Activated CD4-positive, CD25-positive, alpha-beta regulatory T cell treated with anti-CD3 and anti-CD28 coated beads, Interleukin-2, amount 50 U/mL, for 16 hours (primary cell): ENCODE measurements around the gene TSHZ2.

Source experiments
- DNase-seq: peaks from one replicate; pipeline ENCODE4 v3.0.0-alpha.2; 2020; ENCODE audit warnings: low read depth, low spot score

The TSHZ2 gene

GRCh38 chr20:53061192-53062108 lies 89.3 kb downstream of the TSHZ2 start:
- DNase-seq = no peak

- DNase-seq = no peak
Observed at GRCh38 chr20:53064935-53065334, 92.8 kb downstream of the TSHZ2 start.

- no peak for DNase-seq
Observed at GRCh38 chr20:53068241-53068640, 96.1 kb downstream of the TSHZ2 start.

DNA sequence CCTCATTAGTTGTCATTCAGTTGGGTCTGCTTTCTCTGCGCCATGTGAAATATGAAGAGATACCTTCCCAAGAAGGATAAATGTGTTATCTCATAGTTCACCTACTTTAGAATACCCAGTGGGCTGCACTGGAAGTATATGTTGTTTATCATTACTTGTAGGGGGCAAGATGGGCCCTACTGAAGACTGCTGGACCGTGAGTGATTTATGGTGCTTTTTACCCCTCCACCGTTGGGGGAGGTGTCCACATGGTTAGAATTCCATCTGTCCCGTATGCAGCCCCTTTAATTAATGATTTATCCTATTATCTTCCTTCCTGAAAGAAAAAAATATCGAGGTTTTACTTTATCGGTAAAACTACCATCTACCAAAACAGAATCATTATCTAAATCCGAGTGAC lies 97.0 kb downstream of the TSHZ2 start:
- no peak for DNase-seq

DNA sequence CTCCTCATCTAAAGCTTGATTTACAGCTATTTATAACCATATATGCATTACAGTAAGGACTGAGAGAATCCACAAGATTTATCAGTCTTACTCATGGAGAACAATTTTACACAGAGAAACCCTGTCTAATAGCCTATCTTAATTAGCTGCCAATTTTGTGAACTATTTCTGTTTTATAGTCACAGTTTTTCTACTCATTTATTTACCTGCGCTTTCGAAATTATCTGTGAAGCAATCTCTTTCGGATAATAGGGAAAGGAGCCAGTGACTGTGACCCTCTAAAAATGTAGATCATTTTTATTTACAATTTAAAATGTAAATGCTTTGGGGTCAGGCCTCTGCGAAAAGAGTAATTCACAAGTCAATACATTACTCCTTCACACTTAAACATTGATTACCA lies 98.1 kb downstream of the TSHZ2 start:
- DNase-seq = no peak

DNA sequence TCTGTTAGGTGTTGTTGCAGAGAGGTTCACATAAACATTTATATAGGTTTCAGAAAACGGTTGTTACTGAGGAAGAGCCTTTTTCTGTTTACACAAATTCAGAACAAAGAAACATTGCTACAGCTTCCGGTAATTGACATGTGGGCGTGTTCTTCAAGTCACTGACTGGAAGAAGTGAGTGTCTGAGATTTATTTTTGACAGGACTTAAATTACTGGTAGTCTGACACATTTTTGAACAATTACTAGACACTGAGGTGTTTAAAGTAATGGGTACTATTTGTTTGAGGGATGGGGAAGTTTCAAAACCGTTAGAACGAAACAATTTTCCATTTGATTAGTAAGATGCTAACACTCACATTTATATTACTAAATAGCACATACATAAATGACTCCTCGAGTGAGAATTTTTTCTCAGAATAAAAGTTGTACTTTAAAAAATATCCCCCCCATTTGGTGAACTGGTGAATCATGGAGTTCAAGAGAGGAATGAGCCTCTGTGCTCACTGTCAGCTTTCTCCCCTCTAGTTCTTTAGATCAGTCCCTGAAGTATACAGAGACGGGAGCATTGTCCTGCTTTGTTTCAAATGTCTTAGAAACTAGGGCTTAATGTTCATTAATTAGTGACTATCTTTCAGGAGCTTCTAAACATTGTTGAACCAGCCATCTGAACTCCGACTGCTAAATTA lies 98.7 kb downstream of the TSHZ2 start:
- no peak for DNase-seq

DNA sequence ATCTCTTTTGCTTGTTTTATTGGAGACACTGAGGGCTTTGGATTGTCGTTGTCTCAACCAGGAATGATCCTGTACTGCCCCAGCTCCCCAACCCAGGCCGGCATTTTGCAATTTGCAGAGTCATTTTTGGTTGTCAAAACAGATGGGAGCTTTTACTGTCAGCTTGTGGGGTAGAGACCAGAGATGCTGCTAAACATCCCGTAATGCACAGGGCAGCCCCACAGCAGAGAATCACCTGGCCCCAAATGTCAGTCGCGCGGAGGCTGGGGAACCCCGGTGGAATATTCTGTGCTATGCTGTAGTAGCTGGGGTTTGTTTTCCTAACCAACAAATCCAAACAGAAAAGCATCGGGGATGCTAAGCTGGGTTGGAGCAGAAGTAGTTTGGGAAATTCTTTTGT lies 99.7 kb downstream of the TSHZ2 start:
- no peak for DNase-seq

- DNase-seq = no peak
Observed at GRCh38 chr20:53072923-53073579, 100.9 kb downstream of the TSHZ2 start.

- DNase-seq = no peak
Observed at GRCh38 chr20:53073636-53074415, 101.7 kb downstream of the TSHZ2 start.

DNA sequence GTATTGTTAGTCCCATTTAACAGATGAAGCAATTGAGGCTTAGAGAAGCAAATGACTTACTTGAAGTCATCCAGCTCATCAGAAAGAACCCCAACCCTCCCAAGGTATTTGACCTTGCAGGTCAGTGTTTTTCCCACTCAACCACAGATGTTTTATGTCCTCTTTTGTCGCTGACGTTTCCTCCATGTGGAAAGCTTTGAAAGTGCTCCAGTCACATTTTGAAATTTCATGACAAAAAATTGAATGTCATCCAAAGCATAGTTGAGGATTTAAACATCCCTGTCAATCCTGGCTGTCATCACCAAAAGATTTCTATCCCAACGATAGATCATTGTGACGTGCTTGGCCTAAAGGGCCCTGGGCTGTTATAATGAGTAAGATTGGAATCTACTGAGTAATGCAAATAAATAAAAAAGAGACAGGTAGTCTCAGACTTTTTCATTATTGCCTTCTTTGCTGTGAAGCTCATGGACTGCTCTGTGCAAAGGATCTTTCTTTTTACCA lies 102.7 kb downstream of the TSHZ2 start:
- DNase-seq = no peak

GRCh38 chr20:53076668-53077067 lies 104.5 kb downstream of the TSHZ2 start:
- DNase-seq = no peak

DNA sequence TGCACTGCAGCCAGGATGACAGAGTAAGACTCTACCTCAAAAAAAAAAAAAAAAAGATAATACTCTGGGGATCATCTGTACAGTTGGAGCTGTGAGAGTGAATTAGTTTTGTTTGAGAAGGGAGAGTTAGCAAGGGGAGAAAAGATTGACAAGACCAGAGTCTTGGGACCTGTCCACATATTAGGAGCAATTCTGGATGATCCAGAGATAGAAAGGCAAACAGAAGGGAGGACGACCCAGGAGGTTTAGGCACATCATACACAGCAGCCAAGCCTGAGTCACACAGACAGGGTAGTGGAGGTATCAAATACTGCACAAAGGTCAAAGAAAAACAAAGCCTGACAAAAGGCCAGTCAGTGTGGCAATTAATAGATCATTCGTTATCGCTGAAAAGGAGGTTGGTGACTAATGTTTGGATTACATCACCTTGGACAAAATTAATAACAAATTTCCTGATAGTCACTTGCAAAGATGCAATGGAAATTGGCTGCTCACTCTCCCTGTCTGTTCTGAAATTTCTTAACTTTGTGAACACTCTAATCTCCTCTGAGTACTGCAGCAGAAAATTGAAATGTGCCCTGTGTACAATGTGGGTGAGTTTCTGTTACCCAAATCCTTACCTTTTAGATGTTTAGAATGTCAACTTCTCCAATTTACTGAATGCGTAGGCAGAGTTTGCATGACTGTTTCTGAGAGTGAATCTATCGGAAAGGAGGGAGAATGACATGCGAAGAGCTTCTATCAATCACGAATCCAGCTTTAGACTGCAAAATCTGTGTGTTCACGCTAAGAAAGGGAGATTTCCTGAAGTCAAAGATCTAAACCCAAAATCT lies 105.4 kb downstream of the TSHZ2 start:
- DNase-seq = no peak

DNA sequence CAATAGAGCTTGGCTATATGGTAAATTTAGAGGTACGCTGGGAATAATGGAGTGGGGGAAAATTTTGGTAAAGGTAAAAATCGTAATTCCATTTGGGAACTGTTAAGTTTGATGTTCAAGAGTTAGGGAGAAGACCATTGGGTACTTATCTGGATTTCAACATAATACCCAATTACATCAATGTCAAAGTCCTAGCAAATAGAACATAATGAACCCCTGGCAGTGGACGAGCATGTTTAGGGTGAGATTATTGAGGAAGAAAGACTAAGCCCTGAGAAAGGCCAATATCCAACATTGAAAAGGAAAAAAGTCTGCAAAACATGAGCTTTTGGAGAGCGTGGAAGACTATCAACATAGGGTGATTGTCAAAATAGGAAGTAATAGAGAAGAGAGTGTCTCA lies 106.6 kb downstream of the TSHZ2 start:
- no peak for DNase-seq

DNA sequence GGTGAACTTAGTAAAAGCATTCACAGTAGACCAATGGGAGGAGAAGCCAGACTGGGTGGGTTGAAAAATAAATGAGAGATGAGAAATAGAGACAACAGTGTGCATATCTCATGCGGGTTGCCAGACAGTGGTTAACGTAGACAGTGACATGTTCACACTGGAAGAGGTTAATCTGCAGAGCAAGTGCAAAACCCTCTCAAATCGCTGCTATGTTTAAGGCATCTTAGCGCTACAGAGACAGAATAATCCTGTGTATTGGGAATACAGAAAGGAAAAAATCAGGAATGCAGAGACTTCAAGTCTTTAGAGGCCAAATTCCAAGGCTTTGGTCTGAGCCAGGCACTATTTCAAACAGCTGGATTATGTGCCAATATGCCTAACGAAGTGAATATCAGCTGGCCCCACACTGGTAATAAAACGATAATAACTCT lies 107.1 kb downstream of the TSHZ2 start:
- no peak for DNase-seq

- DNase-seq = no peak
Observed at GRCh38 chr20:53079828-53080686, 107.9 kb downstream of the TSHZ2 start.

DNA sequence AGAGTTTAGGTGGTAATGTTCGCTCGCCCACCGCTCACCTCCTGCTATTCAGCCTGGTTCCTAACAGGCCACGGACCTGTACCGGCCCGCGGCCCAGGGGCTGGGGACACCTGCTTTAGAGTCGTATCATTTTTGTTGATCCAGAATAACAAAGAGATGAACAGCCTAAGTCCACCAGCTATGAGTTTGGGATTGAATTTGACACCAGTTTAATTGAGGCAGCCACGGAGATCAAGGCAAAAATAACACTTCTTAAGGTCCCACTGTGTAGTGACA lies 108.5 kb downstream of the TSHZ2 start:
- DNase-seq = no peak

DNA sequence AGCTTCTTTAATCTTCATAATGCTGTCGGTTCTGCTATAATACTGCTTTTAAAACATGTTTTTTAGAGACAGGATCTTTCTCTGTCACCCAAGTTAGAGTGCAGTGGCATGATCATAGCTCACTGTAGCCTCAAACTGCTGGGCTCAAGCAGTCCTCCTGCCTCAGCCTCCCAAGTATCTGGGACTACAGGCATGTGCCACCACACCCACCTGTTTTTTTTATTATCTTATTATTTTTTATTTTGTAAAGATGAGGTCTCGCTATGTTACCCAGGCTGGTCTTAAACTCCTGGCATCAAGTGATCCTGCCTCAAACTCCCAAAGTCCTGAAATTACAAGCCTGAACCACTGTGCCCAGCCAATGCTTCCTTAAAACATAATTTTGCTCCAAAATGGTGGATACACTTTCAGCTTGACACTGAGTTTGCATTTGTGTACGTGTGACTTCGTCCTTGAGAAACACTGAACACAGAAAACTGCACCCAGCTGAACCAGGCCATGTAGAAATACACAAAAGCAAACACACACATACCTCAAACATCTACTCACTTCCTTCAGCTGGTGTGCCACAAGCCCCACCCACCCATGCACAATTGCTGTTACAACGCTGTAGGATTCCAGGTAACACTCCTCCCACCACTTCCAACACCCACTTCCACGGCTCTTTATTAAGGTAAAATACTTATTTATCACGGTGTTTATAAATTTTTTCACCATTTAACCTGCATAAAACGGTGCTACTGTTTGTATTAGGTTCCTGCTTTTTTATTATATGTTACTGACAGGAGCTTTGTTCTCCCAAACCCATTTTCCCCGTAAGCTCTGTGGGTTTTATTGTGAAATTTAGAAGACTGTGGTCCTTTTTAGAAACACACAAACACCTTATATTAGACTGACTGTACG lies 109.1 kb downstream of the TSHZ2 start:
- no peak for DNase-seq

- DNase-seq = no peak
Observed at GRCh38 chr20:53081916-53082863, 110.0 kb downstream of the TSHZ2 start.
